Measurements from ENCODE around the gene LPP. TPM values are rescaled to one million over a fixed set of nuclear protein-coding genes. Genes with fewer than 3 reads are reported as not detected.

Gene LPP
- total RNA-seq, 1 experiment from 2014 or later: 120 TPM

GRCh38 chr3:188259191-188259590 lies 105.2 kb downstream of the LPP start:
- Mint-ChIP-seq H3K9me3 (ENCODE audit: unreplicated experiment) (no peaks in the 10 kb centered on the region), H3K4me1 (ENCODE audit: low read depth, unreplicated experiment) (peaks cover 16% of the 10 kb centered on the region), H3K27me3 (ENCODE audit: insufficient read depth, unreplicated experiment) (no peaks in the 10 kb centered on the region), H3K36me3 (ENCODE audit: insufficient read depth, unreplicated experiment) (peaks cover 31% of the 10 kb centered on the region), H3K4me3 (ENCODE audit: unreplicated experiment) (no peak overlapping the region), H3K27ac (ENCODE audit: unreplicated experiment) (no peak overlapping the region)
- H3K27me3 ChIP-seq (replicated peaks; ENCODE audit: control insufficient read depth, insufficient read depth, low read length): no peaks in the 10 kb centered on the region
- no peak overlapping the region for H3K4me3 ChIP-seq (ENCODE audit: low read depth, low read length)
- intact Hi-C loops (cut with micrococcal nuclease; ENCODE audit: unreplicated experiment): no loop called here
- H3K9me3 ChIP-seq: no peaks in the 10 kb centered on the region
- no peak for TF ChIP-seq CTCF (IDR thresholded peaks at IDR 0.05; ENCODE audit: insufficient read depth in 1 of 2, low read depth in 1 of 2, low read length in 1 of 2, severe bottlenecking in 1 of 2, unreplicated experiment in 1 of 2)
- no TSS peak for BruUV-seq (replicated peaks)
- ChIA-PET CTCF (no interaction called here), POLR2A (no interaction called here)
- H3K4me1 ChIP-seq: peaks cover 32% of the 10 kb centered on the region
- H3K36me3 ChIP-seq (ENCODE audit: control insufficient read depth, insufficient read depth, low read length): peaks cover 2% of the 10 kb centered on the region; the same call in 1 of the 2 replicates
- DNase-seq: no peak

GRCh38 chr3:188259596-188259995 lies 105.6 kb downstream of the LPP start:
- no peaks in the 10 kb centered on the region for H3K9me3 ChIP-seq
- peaks cover 2% of the 10 kb centered on the region; the same call in 1 of the 2 replicates for H3K36me3 ChIP-seq (ENCODE audit: control insufficient read depth, insufficient read depth, low read length)
- H3K27me3 ChIP-seq (replicated peaks; ENCODE audit: control insufficient read depth, insufficient read depth, low read length): no peaks in the 10 kb centered on the region
- no TSS peak for BruUV-seq (replicated peaks)
- no peak overlapping the region for H3K4me3 ChIP-seq (ENCODE audit: low read depth, low read length)
- Mint-ChIP-seq H3K4me1 (ENCODE audit: low read depth, unreplicated experiment) (peaks cover 16% of the 10 kb centered on the region), H3K4me3 (ENCODE audit: unreplicated experiment) (no peak overlapping the region), H3K27ac (ENCODE audit: unreplicated experiment) (no peak overlapping the region), H3K27me3 (ENCODE audit: insufficient read depth, unreplicated experiment) (no peaks in the 10 kb centered on the region), H3K9me3 (ENCODE audit: unreplicated experiment) (no peaks in the 10 kb centered on the region), H3K36me3 (ENCODE audit: insufficient read depth, unreplicated experiment) (peaks cover 28% of the 10 kb centered on the region)
- intact Hi-C loops (cut with micrococcal nuclease; ENCODE audit: unreplicated experiment): no loop called here
- ChIA-PET POLR2A (no interaction called here), CTCF (no interaction called here)
- no peak for TF ChIP-seq CTCF (IDR thresholded peaks at IDR 0.05; ENCODE audit: insufficient read depth in 1 of 2, low read depth in 1 of 2, low read length in 1 of 2, severe bottlenecking in 1 of 2, unreplicated experiment in 1 of 2)
- DNase-seq: no peak
- H3K4me1 ChIP-seq: peaks cover 36% of the 10 kb centered on the region

GRCh38 chr3:188261011-188261410 lies 107.1 kb downstream of the LPP start:
- intact Hi-C loops (cut with micrococcal nuclease; ENCODE audit: unreplicated experiment): no loop called here
- ChIA-PET POLR2A (no interaction called here), CTCF (interaction anchor here (0.6 kb wide), 1 partner anchor 1097 kb away, joined by 3 read pairs; no protein-coding TSS in a partner anchor)
- no peak for TF ChIP-seq CTCF (IDR thresholded peaks at IDR 0.05; ENCODE audit: insufficient read depth in 1 of 2, low read depth in 1 of 2, low read length in 1 of 2, severe bottlenecking in 1 of 2, unreplicated experiment in 1 of 2)
- Mint-ChIP-seq H3K4me3 (ENCODE audit: unreplicated experiment) (no peak overlapping the region), H3K4me1 (ENCODE audit: low read depth, unreplicated experiment) (peaks cover 16% of the 10 kb centered on the region), H3K27ac (ENCODE audit: unreplicated experiment) (no peak overlapping the region), H3K36me3 (ENCODE audit: insufficient read depth, unreplicated experiment) (peaks cover 28% of the 10 kb centered on the region), H3K27me3 (ENCODE audit: insufficient read depth, unreplicated experiment) (no peaks in the 10 kb centered on the region), H3K9me3 (ENCODE audit: unreplicated experiment) (no peaks in the 10 kb centered on the region)
- Histone ChIP-seq H3K9me3 (no peaks in the 10 kb centered on the region), H3K27me3 (replicated peaks; ENCODE audit: control insufficient read depth, insufficient read depth, low read length) (no peaks in the 10 kb centered on the region), H3K4me1 (peaks cover 51% of the 10 kb centered on the region), H3K4me3 (ENCODE audit: low read depth, low read length) (no peak overlapping the region), H3K36me3 (ENCODE audit: control insufficient read depth, insufficient read depth, low read length) (peaks cover 2% of the 10 kb centered on the region; the same call in 1 of the 2 replicates)
- no peak for DNase-seq
- BruUV-seq (replicated peaks): no TSS peak

Data from Caco-2 (cell line).